ENCODE data around the gene MYO1D. TPM values are rescaled to one million over a fixed set of nuclear protein-coding genes. Genes with fewer than 3 reads are reported as not detected.

The MYO1D gene
- total and polyA plus RNA-seq, 4 donors: 22.0 to 75.8 (median 61.4) TPM

GRCh38 chr17:32801641-32802040, 75.3 kb downstream of the MYO1D start:
- Histone ChIP-seq H3K9ac (ENCODE audit: insufficient read depth in 1 of 2, low read length in 2 of 2) (no peak overlapping the region), H3K4me1 (ENCODE audit: control insufficient read depth in 5 of 5, insufficient read depth in 5 of 5, low read length in 5 of 5) (peaks cover 0 to 27% (median 2%) of the 10 kb centered on the region in 5 donors), H3K27me3 (ENCODE audit: control insufficient read depth in 3 of 3, insufficient read depth in 3 of 3, low read length in 2 of 3) (peaks cover 0 to 3% (median 0%) of the 10 kb centered on the region in 3 donors), H3K9me3 (ENCODE audit: control insufficient read depth in 4 of 4, insufficient read depth in 3 of 4, low read length in 3 of 4) (no peaks in the 10 kb centered on the region), H3K36me3 (ENCODE audit: control insufficient read depth in 4 of 4, insufficient read depth in 4 of 4, low read length in 4 of 4) (no peaks in the 10 kb centered on the region), H3K4me3 (no peak overlapping the region), H3K27ac (ENCODE audit: low read depth in 1 of 2, low read length in 1 of 2) (no peak overlapping the region)
- WGBS, 2 donors: 78 to 81% methylated on average over 2 of the region's 2 CpGs
- DNase-seq (no peak), ATAC-seq (ENCODE audit: insufficient read depth, low FRiP score) (no peak)
- no peak for TF ChIP-seq CTCF (IDR thresholded peaks at IDR 0.05; ENCODE audit: control extremely low read depth, extremely low read depth)

GRCh38 chr17:32801193-32801592, 75.7 kb downstream of the MYO1D start:
- ATAC-seq (ENCODE audit: insufficient read depth, low FRiP score): no peak
- peaks cover 0 to 3% (median 0%) of the 10 kb centered on the region in 3 donors for H3K27me3 ChIP-seq (ENCODE audit: control insufficient read depth in 3 of 3, insufficient read depth in 3 of 3, low read length in 2 of 3)
- no peaks in the 10 kb centered on the region for H3K9me3 ChIP-seq (ENCODE audit: control insufficient read depth in 4 of 4, insufficient read depth in 3 of 4, low read length in 3 of 4)
- no peak overlapping the region for H3K27ac ChIP-seq (ENCODE audit: low read depth in 1 of 2, low read length in 1 of 2)
- H3K9ac ChIP-seq (ENCODE audit: insufficient read depth in 1 of 2, low read length in 2 of 2): no peak overlapping the region
- no peak for TF ChIP-seq CTCF (IDR thresholded peaks at IDR 0.05; ENCODE audit: control extremely low read depth, extremely low read depth)
- H3K4me3 ChIP-seq: no peak overlapping the region
- 69 to 80% methylated on average over 4 of the region's 4 CpGs for WGBS, 2 donors
- peaks cover 0 to 27% (median 2%) of the 10 kb centered on the region in 5 donors for H3K4me1 ChIP-seq (ENCODE audit: control insufficient read depth in 5 of 5, insufficient read depth in 5 of 5, low read length in 5 of 5)
- no peaks in the 10 kb centered on the region for H3K36me3 ChIP-seq (ENCODE audit: control insufficient read depth in 4 of 4, insufficient read depth in 4 of 4, low read length in 4 of 4)
- DNase-seq: peak in 2 of 3 donors; percentile 25 to 41

GRCh38 chr17:32798938-32799337, 78.0 kb downstream of the MYO1D start:
- TF ChIP-seq CTCF (IDR thresholded peaks at IDR 0.05; ENCODE audit: control extremely low read depth, extremely low read depth): no peak
- Histone ChIP-seq H3K9me3 (ENCODE audit: control insufficient read depth in 4 of 4, insufficient read depth in 3 of 4, low read length in 3 of 4) (no peaks in the 10 kb centered on the region), H3K4me1 (ENCODE audit: control insufficient read depth in 5 of 5, insufficient read depth in 5 of 5, low read length in 5 of 5) (peaks cover 0 to 12% (median 4%) of the 10 kb centered on the region in 5 donors), H3K27ac (ENCODE audit: low read depth in 1 of 2, low read length in 1 of 2) (no peak overlapping the region), H3K27me3 (ENCODE audit: control insufficient read depth in 3 of 3, insufficient read depth in 3 of 3, low read length in 2 of 3) (peaks cover 0 to 3% (median 0%) of the 10 kb centered on the region in 3 donors), H3K36me3 (ENCODE audit: control insufficient read depth in 4 of 4, insufficient read depth in 4 of 4, low read length in 4 of 4) (no peaks in the 10 kb centered on the region), H3K4me3 (no peak overlapping the region), H3K9ac (ENCODE audit: insufficient read depth in 1 of 2, low read length in 2 of 2) (no peak overlapping the region)
- ATAC-seq (ENCODE audit: insufficient read depth, low FRiP score) (no peak), DNase-seq (no peak)
- WGBS, 2 donors: 85 to 88% methylated on average over 1 of the region's 1 CpG
